ENCODE data around the gene SRP19.

Gene SRP19

DNA sequence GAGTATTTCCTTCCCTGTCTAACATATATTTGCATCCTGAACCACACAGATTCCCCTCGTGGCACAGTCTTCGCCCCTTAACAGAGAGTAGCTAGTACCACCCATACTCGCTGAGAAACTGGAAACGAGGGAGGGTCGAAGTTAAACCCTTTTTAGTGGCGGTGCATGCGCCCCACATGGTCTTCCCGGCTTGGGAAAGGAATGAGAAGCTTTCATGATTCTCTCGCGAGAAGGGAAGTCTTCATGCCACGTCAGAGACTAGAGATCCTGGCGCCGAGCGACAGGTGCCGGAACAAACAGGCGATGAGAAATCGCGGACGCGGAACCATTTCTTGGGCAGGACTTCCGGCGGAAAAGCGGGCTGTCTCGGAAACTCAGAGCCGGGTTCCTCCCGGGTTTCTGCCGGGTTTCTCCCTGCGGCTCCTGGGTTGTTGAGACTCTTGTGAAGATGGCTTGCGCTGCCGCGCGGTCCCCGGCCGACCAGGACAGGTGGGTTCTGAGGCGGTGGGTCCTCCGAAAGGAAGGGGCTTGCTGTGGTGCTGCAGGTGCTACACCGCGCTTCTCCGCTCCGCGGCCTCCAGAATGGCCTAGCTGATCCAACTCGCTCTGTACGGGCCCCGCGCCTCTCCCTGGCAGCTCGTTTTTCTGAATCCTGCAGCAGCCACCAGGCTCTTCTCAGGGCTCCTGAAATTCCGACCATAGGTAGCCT is at the start of gene SRP19:
SRP19 (plus strand) TSS at position 359 of the 709 bp plus-strand sequence; CDS start at position 449, 90 bp downstream.
- H3K36me3 ChIP-seq (ENCODE audit: insufficient read depth, low read length): peaks cover 29% of the 10 kb centered on the region

DNA sequence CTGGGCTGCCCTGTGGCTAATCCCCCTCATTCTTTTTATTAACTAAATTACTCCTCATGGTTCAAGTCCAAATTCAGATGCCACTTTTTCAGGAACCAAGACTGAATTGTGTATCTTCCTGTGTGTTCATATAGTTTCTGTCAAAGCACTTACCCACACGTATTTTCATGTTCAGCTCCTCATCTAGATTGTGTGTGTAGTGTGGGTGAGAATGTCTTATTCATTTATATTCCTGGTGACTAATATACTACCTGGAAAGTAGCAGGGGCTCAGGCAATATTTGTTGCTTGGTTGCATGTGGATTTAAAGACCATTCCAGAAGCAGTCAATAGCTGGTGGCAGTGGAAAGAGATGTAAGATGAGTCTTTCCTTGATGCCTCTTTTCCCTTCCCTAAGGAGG is 48.5 kb upstream of the SRP19 start:
- Histone ChIP-seq H3K36me3 (ENCODE audit: insufficient read depth, low read length) (peaks cover 9% of the 10 kb centered on the region), H3K27ac (no peak overlapping the region), H3K9me3 (ENCODE audit: low read depth, low read length) (no peaks in the 10 kb centered on the region), H3K9ac (ENCODE audit: insufficient read length) (no peak overlapping the region), H3K4me3 (no peak overlapping the region)
- DNase-seq (ENCODE audit: low read depth, low spot score): no peak
- no peak for TF ChIP-seq POLR2AphosphoS5 (IDR thresholded peaks at IDR 0.05; ENCODE audit: borderline replicate concordance, low read depth, low read length)
- no peak for TF ChIP-seq EZH2 (IDR thresholded peaks at IDR 0.05)
- TF ChIP-seq FOXP2 (optimal IDR thresholded peaks at IDR 0.05; ENCODE audit: control extremely low read depth, extremely low read length, insufficient read depth): no peak

More for the DNA sequence above, at the start of gene SRP19:
- H3K9ac ChIP-seq (ENCODE audit: insufficient read length): peak within 1 kb of the TSS; percentile 93
- DNase-seq (ENCODE audit: low read depth, low spot score): peak; percentile 90
- no peaks in the 10 kb centered on the region for H3K9me3 ChIP-seq (ENCODE audit: low read depth, low read length)
- H3K4me3 ChIP-seq: peak within 1 kb of the TSS; percentile 88
- H3K27ac ChIP-seq: peak within 1 kb of the TSS; percentile 91
- TF ChIP-seq POLR2AphosphoS5 (IDR thresholded peaks at IDR 0.05; ENCODE audit: borderline replicate concordance, low read depth, low read length) (peak; percentile 78), EZH2 (IDR thresholded peaks at IDR 0.05) (no peak)

DNA sequence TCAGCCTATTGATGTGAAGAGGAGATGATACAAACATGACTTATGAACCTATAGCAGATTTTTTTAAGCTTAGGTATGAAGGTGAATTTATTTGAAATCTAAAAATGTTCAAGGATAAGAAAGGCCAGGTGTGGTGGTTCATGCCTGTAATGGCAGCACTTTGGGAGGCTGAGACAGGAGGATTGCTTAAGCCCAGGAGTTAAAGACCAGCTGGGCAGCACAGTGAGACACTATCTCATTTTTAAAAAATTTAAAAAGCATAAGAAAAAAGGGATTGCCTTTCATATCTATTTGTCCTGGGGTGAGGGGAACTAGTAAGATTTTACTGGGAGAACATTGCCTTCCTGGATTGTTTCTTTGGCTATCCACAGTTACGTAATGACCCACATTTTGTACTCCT is 40.8 kb upstream of the SRP19 start:
- Histone ChIP-seq H3K4me3 (no peak overlapping the region), H3K9ac (ENCODE audit: insufficient read length) (no peak overlapping the region), H3K9me3 (ENCODE audit: low read depth, low read length) (no peaks in the 10 kb centered on the region), H3K27ac (no peak overlapping the region), H3K36me3 (ENCODE audit: insufficient read depth, low read length) (peaks cover 18% of the 10 kb centered on the region)
- TF ChIP-seq FOXP2 (optimal IDR thresholded peaks at IDR 0.05; ENCODE audit: control extremely low read depth, extremely low read length, insufficient read depth) (no peak), EZH2 (IDR thresholded peaks at IDR 0.05) (no peak), POLR2AphosphoS5 (IDR thresholded peaks at IDR 0.05; ENCODE audit: borderline replicate concordance, low read depth, low read length) (no peak)
- DNase-seq (ENCODE audit: low read depth, low spot score): no peak

DNA sequence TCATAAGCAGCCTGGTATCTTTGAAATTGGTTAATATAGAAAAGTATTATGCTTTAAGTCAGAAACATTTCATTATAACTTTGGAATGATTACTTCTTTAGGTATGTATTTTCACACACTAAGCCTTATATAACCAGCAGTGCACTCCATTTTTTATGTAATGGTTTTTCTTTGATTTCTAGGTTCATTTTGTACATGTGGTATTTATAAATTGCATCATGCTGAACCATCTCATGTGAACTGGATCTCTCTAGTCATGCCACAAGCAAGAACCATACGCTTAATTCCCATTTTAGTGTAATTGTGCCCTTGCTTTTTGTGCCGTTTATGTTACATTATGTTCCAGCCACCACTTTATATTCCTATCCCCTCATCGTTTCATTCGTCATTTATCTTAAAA is 38.6 kb upstream of the SRP19 start:
- Histone ChIP-seq H3K4me3 (no peak overlapping the region), H3K9ac (ENCODE audit: insufficient read length) (no peak overlapping the region), H3K9me3 (ENCODE audit: low read depth, low read length) (no peaks in the 10 kb centered on the region), H3K27ac (no peak overlapping the region), H3K36me3 (ENCODE audit: insufficient read depth, low read length) (peaks cover 13% of the 10 kb centered on the region)
- DNase-seq (ENCODE audit: low read depth, low spot score): no peak
- TF ChIP-seq POLR2AphosphoS5 (IDR thresholded peaks at IDR 0.05; ENCODE audit: borderline replicate concordance, low read depth, low read length): no peak
- no peak for TF ChIP-seq EZH2 (IDR thresholded peaks at IDR 0.05)
- no peak for TF ChIP-seq FOXP2 (optimal IDR thresholded peaks at IDR 0.05; ENCODE audit: control extremely low read depth, extremely low read length, insufficient read depth)

DNA sequence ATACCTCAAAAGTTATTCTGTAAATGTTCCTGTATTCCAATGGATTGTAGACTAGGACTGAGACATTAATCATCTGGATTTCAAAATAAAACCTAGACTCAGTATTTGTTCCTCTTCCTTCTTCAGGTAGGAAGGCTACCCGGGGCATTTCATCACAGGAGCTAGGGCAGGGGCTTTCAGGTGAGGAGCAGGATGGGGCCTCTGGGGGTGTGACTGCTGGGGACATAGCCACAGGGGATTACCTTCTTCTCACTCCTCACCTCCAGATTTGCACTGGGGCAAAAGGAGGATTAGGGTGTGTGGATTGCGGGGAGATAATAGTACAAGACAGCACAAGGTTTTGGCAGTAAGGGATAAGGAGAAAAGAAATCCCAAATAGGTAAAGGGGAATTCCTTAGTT is 37.9 kb upstream of the SRP19 start:
- Histone ChIP-seq H3K27ac (no peak overlapping the region), H3K4me3 (no peak overlapping the region), H3K9me3 (ENCODE audit: low read depth, low read length) (no peaks in the 10 kb centered on the region), H3K9ac (ENCODE audit: insufficient read length) (no peak overlapping the region), H3K36me3 (ENCODE audit: insufficient read depth, low read length) (peaks cover 13% of the 10 kb centered on the region)
- TF ChIP-seq EZH2 (IDR thresholded peaks at IDR 0.05) (no peak), FOXP2 (optimal IDR thresholded peaks at IDR 0.05; ENCODE audit: control extremely low read depth, extremely low read length, insufficient read depth) (no peak), POLR2AphosphoS5 (IDR thresholded peaks at IDR 0.05; ENCODE audit: borderline replicate concordance, low read depth, low read length) (no peak)
- no peak for DNase-seq (ENCODE audit: low read depth, low spot score)

DNA sequence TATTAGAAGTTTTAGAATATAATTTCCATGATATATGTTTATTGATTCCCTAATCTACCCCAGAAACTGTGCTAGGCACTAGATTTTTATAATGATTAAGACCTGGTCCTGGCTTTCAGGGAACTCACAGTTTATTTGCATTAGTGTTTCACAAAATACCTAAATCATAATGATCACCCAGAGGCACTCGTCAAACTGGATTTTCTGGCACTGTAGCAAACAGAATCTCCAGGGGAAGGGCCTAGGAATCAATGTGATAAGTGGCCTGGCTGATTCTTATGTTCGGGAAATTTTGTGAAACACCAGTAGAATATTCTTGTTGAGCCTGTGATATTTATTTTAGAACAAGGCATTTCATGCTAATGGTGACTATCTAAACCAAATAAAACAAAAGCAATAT is 37.4 kb upstream of the SRP19 start:
- no peak for DNase-seq (ENCODE audit: low read depth, low spot score)

DNA sequence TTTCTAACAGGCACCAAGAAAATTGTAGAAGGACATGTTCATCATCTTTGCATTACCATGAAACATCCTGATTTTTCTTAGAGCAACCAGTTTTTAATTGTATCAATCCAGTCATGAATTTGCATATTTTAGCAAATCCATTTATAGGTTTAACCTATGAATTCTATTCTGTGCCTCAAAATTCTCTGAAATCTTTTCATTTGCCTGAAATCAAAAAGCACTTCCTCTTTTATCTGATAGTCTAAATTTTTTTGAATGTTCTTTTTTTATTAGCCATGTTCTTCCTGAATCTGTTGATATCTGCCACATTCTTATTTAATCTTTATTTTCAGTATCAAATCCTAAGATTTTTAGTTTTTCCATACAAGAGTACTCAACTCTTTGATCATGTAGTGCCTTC is 36.9 kb upstream of the SRP19 start:
- no peak for TF ChIP-seq POLR2AphosphoS5 (IDR thresholded peaks at IDR 0.05; ENCODE audit: borderline replicate concordance, low read depth, low read length)
- no peak for TF ChIP-seq EZH2 (IDR thresholded peaks at IDR 0.05)
- no peak for TF ChIP-seq FOXP2 (optimal IDR thresholded peaks at IDR 0.05; ENCODE audit: control extremely low read depth, extremely low read length, insufficient read depth)
- Histone ChIP-seq H3K36me3 (ENCODE audit: insufficient read depth, low read length) (peaks cover 13% of the 10 kb centered on the region), H3K4me3 (no peak overlapping the region), H3K9me3 (ENCODE audit: low read depth, low read length) (no peaks in the 10 kb centered on the region), H3K9ac (ENCODE audit: insufficient read length) (no peak overlapping the region), H3K27ac (no peak overlapping the region)
- DNase-seq (ENCODE audit: low read depth, low spot score): no peak

More for the DNA sequence above, 37.4 kb upstream of the SRP19 start:
- TF ChIP-seq POLR2AphosphoS5 (IDR thresholded peaks at IDR 0.05; ENCODE audit: borderline replicate concordance, low read depth, low read length): no peak
- no peak for TF ChIP-seq FOXP2 (optimal IDR thresholded peaks at IDR 0.05; ENCODE audit: control extremely low read depth, extremely low read length, insufficient read depth)
- TF ChIP-seq EZH2 (IDR thresholded peaks at IDR 0.05): no peak
- Histone ChIP-seq H3K9me3 (ENCODE audit: low read depth, low read length) (no peaks in the 10 kb centered on the region), H3K36me3 (ENCODE audit: insufficient read depth, low read length) (peaks cover 13% of the 10 kb centered on the region), H3K27ac (no peak overlapping the region), H3K9ac (ENCODE audit: insufficient read length) (no peak overlapping the region), H3K4me3 (no peak overlapping the region)

DNA sequence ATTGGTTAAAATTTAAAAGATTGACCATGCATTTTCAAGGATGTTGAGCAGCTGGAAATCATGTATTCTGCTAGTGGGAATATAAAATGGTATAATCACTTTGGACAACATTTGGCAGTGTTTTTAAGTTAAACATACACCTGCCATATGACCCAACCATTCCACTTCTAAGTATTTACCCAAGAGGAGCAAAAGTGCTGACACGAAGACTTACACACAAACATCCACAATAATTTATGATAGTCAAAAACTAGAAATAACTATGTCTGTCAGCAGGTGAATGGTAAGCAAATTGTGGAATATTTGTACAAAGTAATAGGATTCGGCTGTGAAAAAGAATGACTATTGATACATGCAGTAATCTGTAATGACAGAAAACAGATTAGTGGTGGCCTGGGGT is 30.7 kb upstream of the SRP19 start:
- H3K36me3 ChIP-seq (ENCODE audit: insufficient read depth, low read length): peaks cover 9% of the 10 kb centered on the region
- no peak for DNase-seq (ENCODE audit: low read depth, low spot score)
- no peak overlapping the region for H3K27ac ChIP-seq
- no peaks in the 10 kb centered on the region for H3K9me3 ChIP-seq (ENCODE audit: low read depth, low read length)
- no peak overlapping the region for H3K9ac ChIP-seq (ENCODE audit: insufficient read length)
- no peak for TF ChIP-seq EZH2 (IDR thresholded peaks at IDR 0.05)
- no peak for TF ChIP-seq FOXP2 (optimal IDR thresholded peaks at IDR 0.05; ENCODE audit: control extremely low read depth, extremely low read length, insufficient read depth)
- TF ChIP-seq POLR2AphosphoS5 (IDR thresholded peaks at IDR 0.05; ENCODE audit: borderline replicate concordance, low read depth, low read length): no peak
- no peak overlapping the region for H3K4me3 ChIP-seq

DNA sequence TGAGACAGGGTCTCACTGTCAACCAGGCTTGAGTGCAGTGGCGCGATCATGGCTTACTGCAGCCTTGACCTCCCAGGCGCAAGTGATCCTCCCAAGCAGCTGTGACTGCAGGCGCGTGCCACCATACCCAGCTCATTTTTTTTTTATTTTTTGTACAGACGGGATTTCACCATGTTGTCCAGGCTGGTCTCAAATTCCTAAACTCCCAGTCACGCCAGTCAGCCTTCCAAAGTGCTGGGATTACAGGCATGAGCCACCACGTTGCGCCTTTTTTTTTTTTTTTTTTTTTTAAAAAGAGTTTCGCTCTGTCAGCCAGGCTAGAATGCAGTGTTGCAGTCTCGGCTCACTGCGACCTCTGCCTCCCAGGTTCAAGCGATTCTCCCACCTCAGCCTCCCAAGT is 27.1 kb upstream of the SRP19 start:
- Histone ChIP-seq H3K9me3 (ENCODE audit: low read depth, low read length) (no peaks in the 10 kb centered on the region), H3K4me3 (no peak overlapping the region), H3K27ac (no peak overlapping the region), H3K36me3 (ENCODE audit: insufficient read depth, low read length) (peaks cover 19% of the 10 kb centered on the region), H3K9ac (ENCODE audit: insufficient read length) (no peak overlapping the region)
- DNase-seq (ENCODE audit: low read depth, low spot score): no peak
- TF ChIP-seq FOXP2 (optimal IDR thresholded peaks at IDR 0.05; ENCODE audit: control extremely low read depth, extremely low read length, insufficient read depth) (no peak), EZH2 (IDR thresholded peaks at IDR 0.05) (no peak), POLR2AphosphoS5 (IDR thresholded peaks at IDR 0.05; ENCODE audit: borderline replicate concordance, low read depth, low read length) (no peak)

All from SK-N-MC (cell line).